NB4 (cell line): ENCODE results near the gene PDXDC1.
"Not testable (repeated sequence)": the region's sequence is repeated elsewhere in the genome, so short reads cannot be mapped to it uniquely, and the experiment has no call there.

Source experiments
- DNase-seq: peaks from one replicate; pipeline ENCODE4 v3.0.0; 2010; ENCODE audit warnings: low read depth
- H3K4me3 ChIP-seq: one replicate; pipeline ENCODE4 v1.5.1; 2011; ENCODE audit warnings: mild to moderate bottlenecking, low read depth, low read length, moderate library complexity
- CTCF ChIP-seq: IDR thresholded peaks from one replicate; pipeline ENCODE4 v1.5.1; 2012; ENCODE audit warnings: low read depth, low read length
- MAX ChIP-seq: IDR thresholded peaks from 2 replicates; pipeline ENCODE4 v1.6.1; 2011; ENCODE audit warnings: low read depth, low read length
- MYC ChIP-seq: IDR thresholded peaks from 2 replicates; pipeline ENCODE4 v1.6.1; 2011; ENCODE audit warnings: low read depth, low read length
- POLR2A ChIP-seq: IDR thresholded peaks from 2 replicates; pipeline ENCODE4 v1.6.1; 2011; ENCODE audit warnings: mild to moderate bottlenecking; ENCODE audit not compliant: insufficient read length; ENCODE audit errors: extremely low read depth

Gene PDXDC1

GRCh38 chr16:14965328-14965727 lies 9.5 kb upstream of the PDXDC1 start:
- no peak overlapping the region for H3K4me3 ChIP-seq
- TF ChIP-seq POLR2A (no peak), CTCF (no peak), MYC (no peak), MAX (no peak)
- DNase-seq: no peak

- not testable (repeated sequence) for DNase-seq, H3K4me3 ChIP-seq
Measured at GRCh38 chr16:14969795-14970194, 5.0 kb upstream of the PDXDC1 start.

- not testable (repeated sequence) for H3K4me3 ChIP-seq, DNase-seq
Measured at GRCh38 chr16:14971621-14972228, 3.1 kb upstream of the PDXDC1 start.

- DNase-seq: not testable (repeated sequence)
- peak overlapping the region; percentile 69 for H3K4me3 ChIP-seq
Measured at GRCh38 chr16:14973785-14974322, 972 bp upstream of the PDXDC1 start.

- peak overlapping the region; percentile 69 for H3K4me3 ChIP-seq
- not testable (repeated sequence) for DNase-seq
Measured at GRCh38 chr16:14974331-14974655, 533 bp upstream of the PDXDC1 start.

- peak; percentile 18 for DNase-seq
Measured at GRCh38 chr16:14975418-14976194, 780 bp downstream of the PDXDC1 start.

GRCh38 chr16:14976971-14977736 lies 2.3 kb downstream of the PDXDC1 start:
- not testable (repeated sequence) for DNase-seq, H3K4me3 ChIP-seq

More at GRCh38 chr16:14975418-14976194, 780 bp downstream of the PDXDC1 start:
- peak overlapping the region; percentile 72 for H3K4me3 ChIP-seq

- H3K4me3 ChIP-seq, DNase-seq: not testable (repeated sequence)
Measured at GRCh38 chr16:14978281-14978680, 3.5 kb downstream of the PDXDC1 start.

- not testable (repeated sequence) for DNase-seq, H3K4me3 ChIP-seq
Measured at GRCh38 chr16:14978908-14979307, 4.1 kb downstream of the PDXDC1 start.

- DNase-seq, H3K4me3 ChIP-seq: not testable (repeated sequence)
Measured at GRCh38 chr16:14981234-14981633, 6.4 kb downstream of the PDXDC1 start.

- H3K4me3 ChIP-seq, DNase-seq: not testable (repeated sequence)
Measured at GRCh38 chr16:14982521-14982920, 7.7 kb downstream of the PDXDC1 start.

- not testable (repeated sequence) for H3K4me3 ChIP-seq, DNase-seq
Measured at GRCh38 chr16:14988092-14988491, 13.3 kb downstream of the PDXDC1 start.

- H3K4me3 ChIP-seq, DNase-seq: not testable (repeated sequence)
Measured at GRCh38 chr16:14988661-14989191, 13.9 kb downstream of the PDXDC1 start.

GRCh38 chr16:14989291-14990281 lies 14.8 kb downstream of the PDXDC1 start:
- not testable (repeated sequence) for H3K4me3 ChIP-seq, DNase-seq

- H3K4me3 ChIP-seq, DNase-seq: not testable (repeated sequence)
Measured at GRCh38 chr16:14993277-14994151, 18.7 kb downstream of the PDXDC1 start.
